Measurements from ENCODE around the gene GRM7. TPM values are rescaled to one million over a fixed set of nuclear protein-coding genes. Genes with fewer than 3 reads are reported as not detected.

GRM7 gene
- total and polyA plus RNA-seq, 9 of the 15 experiments (the other 6 are each of a cell fraction or from before 2014, with no cell fraction given) = not detected

DNA sequence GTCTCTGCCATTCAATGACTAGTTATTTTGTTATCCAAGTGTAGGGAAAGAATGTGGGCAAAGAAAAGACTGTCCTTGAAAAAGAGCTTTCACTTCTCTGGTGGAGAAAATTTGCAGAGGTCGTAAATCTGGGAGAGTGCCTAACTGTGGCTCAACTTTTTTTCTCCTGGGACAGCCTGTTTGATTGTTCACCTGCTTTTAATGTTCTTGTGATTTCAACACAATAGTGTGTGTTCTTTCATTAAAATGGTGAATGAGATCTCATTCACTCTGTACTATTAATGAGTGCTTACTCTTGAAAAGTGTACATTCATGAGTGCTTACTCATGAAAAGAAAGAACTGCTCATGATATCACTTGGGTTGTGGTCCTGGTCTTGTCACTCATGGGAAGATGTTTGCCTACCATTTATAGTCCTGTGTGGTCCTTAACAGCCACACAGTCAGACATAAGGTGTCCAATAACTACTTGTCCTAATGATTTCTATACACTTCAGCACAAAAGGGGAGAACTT lies 567.3 kb downstream of the GRM7 start:
- H3K9me3 ChIP-seq (replicated peaks; ENCODE audit: control insufficient read depth, insufficient read depth, low read depth, low read length) = peaks cover 2% of the 10 kb centered on the region; the same call in 1 of the 2 replicates
- H3K4me1 ChIP-seq (replicated peaks in 1 of 2; ENCODE audit: control insufficient read depth in 2 of 2, insufficient read depth in 2 of 2, low read length in 2 of 2) = no peaks in the 10 kb centered on the region
- H4K20me1 ChIP-seq (replicated peaks; ENCODE audit: control insufficient read depth, insufficient read depth, low read length) = no peaks in the 10 kb centered on the region
- intact Hi-C loops (cut with micrococcal nuclease) (no loop called here), in situ Hi-C loops (cut with MboI) (no loop called here)
- no peak overlapping the region for H3K4me3 ChIP-seq
- no TSS peak for BruUV-seq (replicated peaks)
- H3K9ac ChIP-seq (ENCODE audit: insufficient read depth in 1 of 2, low read depth in 2 of 2, low read length in 2 of 2) = no peak overlapping the region
- H3K9me1 ChIP-seq (ENCODE audit: control insufficient read depth, insufficient read depth, low read length) = no peaks in the 10 kb centered on the region
- no peaks in the 10 kb centered on the region for H3K79me2 ChIP-seq (ENCODE audit: control insufficient read depth, insufficient read depth, low read length)
- H3K36me3 ChIP-seq (ENCODE audit: control insufficient read depth, insufficient read depth, low read length) = no peaks in the 10 kb centered on the region
- no peak overlapping the region for H2AFZ ChIP-seq (ENCODE audit: low read depth, low read length)
- ChIA-PET POLR2A (interaction anchor here (0.6 kb wide), 1 partner anchor 196 kb away, joined by 3 read pairs; no protein-coding TSS in a partner anchor), CTCF (ENCODE audit: low intra/inter-chr PET ratio) (no interaction called here)
- no peak overlapping the region for H3K4me2 ChIP-seq (ENCODE audit: insufficient read depth, low read length)
- ATAC-seq = no peak
- no peak for DNase-seq (ENCODE audit: extremely low read depth in 1 of 4, low spot score in 3 of 4)
- no peak for FAIRE-seq
- H3K27me3 ChIP-seq (ENCODE audit: control insufficient read depth in 2 of 2, insufficient read depth in 2 of 2, low read length in 2 of 2) = no peaks in the 10 kb centered on the region
- WGBS (ENCODE audit: insufficient coverage, low coverage, missing lambda C conversion rate) = 0% methylated on average over 1 of the region's 1 CpG
- H3K27ac ChIP-seq (ENCODE audit: extremely low read depth, low read depth, low read length) = no peak overlapping the region
- TF ChIP-seq DDX20 (tag; IDR thresholded peaks at IDR 0.05; ENCODE audit: low read depth) (no peak), TCF7L2 (IDR thresholded peaks at IDR 0.05; ENCODE audit: low read depth, low read length) (no peak), CXXC5 (CRISPR knock-in tag; IDR thresholded peaks at IDR 0.05) (no peak), SMAD2 (IDR thresholded peaks at IDR 0.05; ENCODE audit: low read depth, low read length) (no peak), FOS (IDR thresholded peaks at IDR 0.05; ENCODE audit: extremely low read depth, insufficient read length) (no peak), MAFF (IDR thresholded peaks at IDR 0.05; ENCODE audit: low read length) (no peak), ZNF282 (CRISPR knock-in tag; IDR thresholded peaks at IDR 0.05) (no peak), ZKSCAN1 (IDR thresholded peaks at IDR 0.05; ENCODE audit: low read depth, low read length) (no peak), ZNF232 (CRISPR knock-in tag; IDR thresholded peaks at IDR 0.05) (no peak), PHF8 (IDR thresholded peaks at IDR 0.05; ENCODE audit: borderline replicate concordance, low read length) (no peak), NFRKB (IDR thresholded peaks at IDR 0.05; ENCODE audit: low read depth) (no peak), PRMT5 (CRISPR knock-in tag; IDR thresholded peaks at IDR 0.05) (no peak), ZNF668 (CRISPR knock-in tag; IDR thresholded peaks at IDR 0.05) (no peak), MEIS2 (IDR thresholded peaks at IDR 0.05; ENCODE audit: partially characterized antibody) (no peak), ETV5 (CRISPR knock-in tag; IDR thresholded peaks at IDR 0.05; ENCODE audit: low read depth) (no peak)
- TF ChIP-seq, protein P1, sequence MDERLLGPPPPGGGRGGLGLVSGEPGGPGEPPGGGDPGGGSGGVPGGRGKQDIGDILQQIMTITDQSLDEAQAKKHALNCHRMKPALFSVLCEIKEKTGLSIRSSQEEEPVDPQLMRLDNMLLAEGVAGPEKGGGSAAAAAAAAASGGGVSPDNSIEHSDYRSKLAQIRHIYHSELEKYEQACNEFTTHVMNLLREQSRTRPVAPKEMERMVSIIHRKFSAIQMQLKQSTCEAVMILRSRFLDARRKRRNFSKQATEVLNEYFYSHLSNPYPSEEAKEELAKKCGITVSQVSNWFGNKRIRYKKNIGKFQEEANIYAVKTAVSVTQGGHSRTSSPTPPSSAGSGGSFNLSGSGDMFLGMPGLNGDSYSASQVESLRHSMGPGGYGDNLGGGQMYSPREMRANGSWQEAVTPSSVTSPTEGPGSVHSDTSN (CRISPR knock-in tag; IDR thresholded peaks at IDR 0.05; ENCODE audit: low read depth) = no peak
- TF ChIP-seq, protein P1 (tag; conservative IDR thresholded peaks at IDR 0.05; ENCODE audit: low read depth) = no peak
- TF ChIP-seq, protein P2, sequence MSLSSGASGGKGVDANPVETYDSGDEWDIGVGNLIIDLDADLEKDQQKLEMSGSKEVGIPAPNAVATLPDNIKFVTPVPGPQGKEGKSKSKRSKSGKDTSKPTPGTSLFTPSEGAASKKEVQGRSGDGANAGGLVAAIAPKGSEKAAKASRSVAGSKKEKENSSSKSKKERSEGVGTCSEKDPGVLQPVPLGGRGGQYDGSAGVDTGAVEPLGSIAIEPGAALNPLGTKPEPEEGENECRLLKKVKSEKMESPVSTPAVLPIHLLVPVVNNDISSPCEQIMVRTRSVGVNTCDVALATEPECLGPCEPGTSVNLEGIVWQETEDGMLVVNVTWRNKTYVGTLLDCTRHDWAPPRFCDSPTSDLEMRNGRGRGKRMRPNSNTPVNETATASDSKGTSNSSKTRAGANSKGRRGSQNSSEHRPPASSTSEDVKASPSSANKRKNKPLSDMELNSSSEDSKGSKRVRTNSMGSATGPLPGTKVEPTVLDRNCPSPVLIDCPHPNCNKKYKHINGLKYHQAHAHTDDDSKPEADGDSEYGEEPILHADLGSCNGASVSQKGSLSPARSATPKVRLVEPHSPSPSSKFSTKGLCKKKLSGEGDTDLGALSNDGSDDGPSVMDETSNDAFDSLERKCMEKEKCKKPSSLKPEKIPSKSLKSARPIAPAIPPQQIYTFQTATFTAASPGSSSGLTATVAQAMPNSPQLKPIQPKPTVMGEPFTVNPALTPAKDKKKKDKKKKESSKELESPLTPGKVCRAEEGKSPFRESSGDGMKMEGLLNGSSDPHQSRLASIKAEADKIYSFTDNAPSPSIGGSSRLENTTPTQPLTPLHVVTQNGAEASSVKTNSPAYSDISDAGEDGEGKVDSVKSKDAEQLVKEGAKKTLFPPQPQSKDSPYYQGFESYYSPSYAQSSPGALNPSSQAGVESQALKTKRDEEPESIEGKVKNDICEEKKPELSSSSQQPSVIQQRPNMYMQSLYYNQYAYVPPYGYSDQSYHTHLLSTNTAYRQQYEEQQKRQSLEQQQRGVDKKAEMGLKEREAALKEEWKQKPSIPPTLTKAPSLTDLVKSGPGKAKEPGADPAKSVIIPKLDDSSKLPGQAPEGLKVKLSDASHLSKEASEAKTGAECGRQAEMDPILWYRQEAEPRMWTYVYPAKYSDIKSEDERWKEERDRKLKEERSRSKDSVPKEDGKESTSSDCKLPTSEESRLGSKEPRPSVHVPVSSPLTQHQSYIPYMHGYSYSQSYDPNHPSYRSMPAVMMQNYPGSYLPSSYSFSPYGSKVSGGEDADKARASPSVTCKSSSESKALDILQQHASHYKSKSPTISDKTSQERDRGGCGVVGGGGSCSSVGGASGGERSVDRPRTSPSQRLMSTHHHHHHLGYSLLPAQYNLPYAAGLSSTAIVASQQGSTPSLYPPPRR (CRISPR knock-in tag; IDR thresholded peaks at IDR 0.05; ENCODE audit: borderline replicate concordance) = no peak

Data from K562 (cell line).